Activated CD4-positive, alpha-beta T cell treated with anti-CD3 and anti-CD28 coated beads, Interleukin-2, amount 10 ng/mL, durations not matched to agents 24 days and 14 days (primary cell): Measurements from ENCODE around the gene MANEA. TPM values are rescaled to one million over a fixed set of nuclear protein-coding genes. Genes with fewer than 3 reads are reported as not detected.
"Not testable (repeated sequence)": the region's sequence is repeated elsewhere in the genome, so short reads cannot be mapped to it uniquely, and the experiment has no call there.

Experiments
- DNase-seq: peaks from one replicate; pipeline ENCODE4 v3.0.0; 2022
- H3K27ac Mint-ChIP-seq: one replicate; pipeline ENCODE4 v1.8.0; 2022; ENCODE audit warnings: mild to moderate bottlenecking, mixed read lengths
- H3K27me3 Mint-ChIP-seq: one replicate; pipeline ENCODE4 v1.8.0; 2022; ENCODE audit warnings: mixed read lengths
- H3K36me3 Mint-ChIP-seq: one replicate; pipeline ENCODE4 v1.8.0; 2022; ENCODE audit warnings: low read depth, mild to moderate bottlenecking, mixed read lengths
- H3K4me1 Mint-ChIP-seq: one replicate; pipeline ENCODE4 v1.8.0; 2021; ENCODE audit warnings: mixed read lengths
- H3K4me3 Mint-ChIP-seq: one replicate; pipeline ENCODE4 v1.8.0; 2022; ENCODE audit warnings: mild to moderate bottlenecking, moderate library complexity, mixed read lengths
- H3K9me3 Mint-ChIP-seq: one replicate; pipeline ENCODE4 v1.8.0; 2021; ENCODE audit warnings: mixed read lengths
- intact Hi-C: fragments of 100-400 bp; cut with micrococcal nuclease; formaldehyde crosslinking; loops from one replicate; pipeline ENCODE4 v1.15.1; 2023
- total RNA-seq: library from RNA; stranded (reverse); gene quantifications from 2 replicates; pipeline ENCODE4 v1.2.3, GENCODE V29; 2022

MANEA gene, protein sequence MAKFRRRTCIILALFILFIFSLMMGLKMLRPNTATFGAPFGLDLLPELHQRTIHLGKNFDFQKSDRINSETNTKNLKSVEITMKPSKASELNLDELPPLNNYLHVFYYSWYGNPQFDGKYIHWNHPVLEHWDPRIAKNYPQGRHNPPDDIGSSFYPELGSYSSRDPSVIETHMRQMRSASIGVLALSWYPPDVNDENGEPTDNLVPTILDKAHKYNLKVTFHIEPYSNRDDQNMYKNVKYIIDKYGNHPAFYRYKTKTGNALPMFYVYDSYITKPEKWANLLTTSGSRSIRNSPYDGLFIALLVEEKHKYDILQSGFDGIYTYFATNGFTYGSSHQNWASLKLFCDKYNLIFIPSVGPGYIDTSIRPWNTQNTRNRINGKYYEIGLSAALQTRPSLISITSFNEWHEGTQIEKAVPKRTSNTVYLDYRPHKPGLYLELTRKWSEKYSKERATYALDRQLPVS
- 22.6 and 23.1 TPM in 2 replicates for total RNA-seq

DNA sequence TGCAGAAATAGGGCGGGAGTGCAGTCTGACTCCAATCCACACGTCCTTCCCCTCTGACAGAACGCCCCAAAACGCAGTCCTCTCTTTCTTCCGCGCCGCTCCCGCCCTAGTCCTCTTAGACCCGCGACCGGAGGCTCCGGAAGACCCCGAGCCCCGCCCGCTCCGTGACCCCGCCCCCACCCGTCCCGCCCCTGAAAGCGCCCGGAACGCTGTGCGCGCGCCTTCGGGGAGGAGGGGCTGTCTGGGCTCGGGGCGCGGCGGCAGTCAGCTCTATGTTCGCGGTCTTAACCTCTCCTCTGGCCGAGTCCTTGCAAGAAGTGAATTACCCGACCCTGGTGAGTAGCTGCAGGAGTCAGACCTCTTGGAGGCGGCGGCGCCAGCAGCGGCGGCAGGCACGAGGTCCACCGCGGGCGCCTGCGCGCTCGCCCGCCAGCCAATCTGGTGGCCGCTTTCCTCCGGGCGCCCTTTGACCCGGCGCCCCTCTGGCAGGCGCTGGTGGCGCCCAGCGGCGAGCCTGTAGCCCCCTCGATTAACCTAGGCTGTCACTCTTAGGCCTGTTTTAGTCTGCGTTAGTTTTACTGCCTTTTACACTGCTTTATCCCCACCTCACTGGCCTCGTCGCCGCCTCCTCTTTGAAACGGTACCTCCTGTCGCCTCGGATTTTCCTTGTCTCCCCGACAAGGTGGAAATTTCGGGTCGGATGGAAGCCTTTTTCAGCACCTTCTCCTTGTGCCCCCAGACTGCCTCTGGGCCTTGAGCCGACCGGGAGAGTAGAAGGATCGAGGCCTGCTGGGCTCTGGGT, at the start of gene MANEA:
Gene MANEA (plus strand): TSS at position 232 of the 802 bp plus-strand sequence. CDS start 8,905 bp downstream, outside the sequence.
- no peaks in the 10 kb centered on the region for H3K9me3 Mint-ChIP-seq
- H3K36me3 Mint-ChIP-seq, result peaks cover 10% of the 10 kb centered on the region

DNA sequence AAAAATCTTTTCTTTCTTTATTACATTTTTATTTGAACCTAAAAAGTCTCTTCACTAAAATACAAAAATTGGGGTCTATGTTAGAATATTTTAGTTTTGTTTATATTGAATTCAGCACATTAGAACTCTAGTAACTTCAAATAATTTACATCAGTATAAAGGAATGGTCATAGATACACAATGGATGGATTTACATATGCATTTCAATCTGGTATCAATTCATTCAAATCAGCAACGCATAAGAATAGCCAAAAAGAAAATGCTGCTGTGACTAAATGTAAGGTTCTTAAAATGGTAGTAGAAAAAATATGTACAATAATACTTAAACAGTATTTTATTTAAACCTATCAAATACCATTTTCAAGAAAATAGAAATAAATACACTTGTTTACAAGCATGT, 47.6 kb upstream of the MANEA start:
- Mint-ChIP-seq H3K4me3 (no peak overlapping the region), H3K27ac (no peak overlapping the region), H3K9me3 (no peaks in the 10 kb centered on the region), H3K27me3 (peaks cover 2% of the 10 kb centered on the region), H3K4me1 (no peaks in the 10 kb centered on the region), H3K36me3 (no peaks in the 10 kb centered on the region)
- DNase-seq, result no peak
- intact Hi-C loops, result no loop called here

More for the DNA sequence above, at the start of gene MANEA:
- Mint-ChIP-seq H3K4me1 (peaks cover 42% of the 10 kb centered on the region), H3K27ac (peak within 1 kb of the TSS; percentile 98), H3K4me3 (peak within 1 kb of the TSS; percentile 98), H3K27me3 (no peaks in the 10 kb centered on the region)
- intact Hi-C loops, result loop anchor here (1.0 to 10.0 kb wide), 3 partner anchors 944 to 1330 kb away; partner anchors contain the start of genes GPR63 and UFL1
- DNase-seq, result peak; percentile 94

DNA sequence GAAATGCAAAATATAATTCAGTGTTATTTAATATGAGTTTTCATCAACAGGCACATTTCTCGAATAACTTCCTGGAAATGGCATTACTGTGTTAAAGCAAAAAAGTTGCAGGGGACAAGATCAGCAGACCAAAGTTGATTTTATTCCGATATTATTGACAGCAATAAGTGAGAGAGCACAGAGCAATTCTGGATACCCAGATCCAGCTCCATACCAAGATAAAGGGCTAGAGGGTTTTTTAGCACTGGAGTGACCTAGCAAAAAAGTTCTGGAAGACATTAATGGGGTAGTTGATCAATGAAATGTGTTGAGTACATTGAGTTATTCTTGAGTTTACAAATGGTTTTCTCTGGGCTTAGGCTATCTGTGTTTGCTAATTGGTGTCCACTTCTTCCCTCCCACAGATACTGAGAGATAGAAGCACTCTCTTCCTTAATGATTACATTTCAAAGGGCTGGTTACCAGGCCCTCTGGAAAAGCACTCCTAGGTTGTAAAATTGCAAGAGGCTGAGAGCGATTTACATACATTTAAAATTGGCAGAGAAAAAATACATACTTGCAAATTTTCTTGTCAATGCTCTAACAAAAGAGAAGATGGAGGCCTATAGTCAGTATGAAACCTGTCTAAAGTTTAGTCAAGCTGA, 47.0 kb upstream of the MANEA start:
- H3K4me3 Mint-ChIP-seq, result no peak overlapping the region
- intact Hi-C loops, result no loop called here
- H3K27ac Mint-ChIP-seq, result no peak overlapping the region
- no peaks in the 10 kb centered on the region for H3K9me3 Mint-ChIP-seq
- DNase-seq, result no peak
- H3K4me1 Mint-ChIP-seq, result no peaks in the 10 kb centered on the region
- no peaks in the 10 kb centered on the region for H3K27me3 Mint-ChIP-seq
- H3K36me3 Mint-ChIP-seq, result no peaks in the 10 kb centered on the region

DNA sequence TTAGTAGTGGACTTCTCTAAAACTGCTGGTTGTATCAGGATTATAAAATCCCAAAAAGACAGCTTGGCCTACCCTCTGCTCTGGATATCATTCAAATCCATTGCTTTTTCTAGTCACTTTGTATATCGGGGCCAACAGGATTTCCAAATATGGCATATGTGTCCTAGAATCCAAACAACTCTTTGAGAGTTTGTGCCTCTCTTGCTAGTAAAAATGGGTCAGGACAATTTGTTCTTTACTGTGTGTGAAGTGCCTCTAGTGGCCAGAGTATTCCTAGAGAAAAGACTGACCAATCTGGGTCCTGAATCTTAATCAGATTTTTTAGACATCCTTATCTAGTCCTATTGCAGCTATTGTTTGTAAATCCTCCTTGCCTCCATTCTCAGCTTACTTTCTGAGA, 33.5 kb upstream of the MANEA start:
- Mint-ChIP-seq H3K4me3 (no peak overlapping the region), H3K27me3 (peaks cover 2% of the 10 kb centered on the region), H3K27ac (no peak overlapping the region), H3K9me3 (no peaks in the 10 kb centered on the region), H3K36me3 (no peaks in the 10 kb centered on the region), H3K4me1 (no peaks in the 10 kb centered on the region)
- no peak for DNase-seq
- intact Hi-C loops, result no loop called here

DNA sequence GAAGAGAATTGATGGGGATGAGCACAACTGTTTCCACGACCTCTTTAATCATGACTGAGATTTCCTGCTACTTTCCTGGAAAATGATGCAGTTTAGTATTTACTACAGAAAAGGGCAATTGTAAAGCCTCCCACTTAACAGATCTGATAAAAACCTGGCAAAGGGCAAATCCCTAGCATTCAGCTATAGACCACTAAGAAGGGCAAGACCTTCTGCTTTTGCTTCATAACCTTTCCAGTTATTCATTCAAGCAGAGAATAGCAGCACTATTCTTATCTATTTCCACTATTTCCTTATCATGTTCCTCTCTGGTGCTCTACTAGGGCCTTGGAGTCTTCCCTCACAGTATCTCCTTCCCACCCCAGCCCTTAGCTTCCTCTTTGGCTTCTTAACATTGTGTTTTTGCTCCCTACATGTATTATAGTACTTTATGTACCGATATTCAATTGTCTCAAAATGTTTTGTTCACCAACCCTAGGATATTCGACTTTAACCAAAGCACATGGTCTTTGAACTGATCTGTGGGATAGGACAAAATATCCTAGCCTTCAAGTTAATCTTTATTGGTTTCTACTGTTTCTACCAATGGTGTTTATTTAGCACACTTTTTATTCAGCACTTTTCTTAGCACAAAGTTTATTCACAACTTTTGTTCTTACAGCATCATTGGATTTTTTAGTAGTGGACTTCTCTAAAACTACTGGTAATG, 32.7 kb upstream of the MANEA start:
- no peak for DNase-seq
- H3K4me1 Mint-ChIP-seq, result no peaks in the 10 kb centered on the region

DNA sequence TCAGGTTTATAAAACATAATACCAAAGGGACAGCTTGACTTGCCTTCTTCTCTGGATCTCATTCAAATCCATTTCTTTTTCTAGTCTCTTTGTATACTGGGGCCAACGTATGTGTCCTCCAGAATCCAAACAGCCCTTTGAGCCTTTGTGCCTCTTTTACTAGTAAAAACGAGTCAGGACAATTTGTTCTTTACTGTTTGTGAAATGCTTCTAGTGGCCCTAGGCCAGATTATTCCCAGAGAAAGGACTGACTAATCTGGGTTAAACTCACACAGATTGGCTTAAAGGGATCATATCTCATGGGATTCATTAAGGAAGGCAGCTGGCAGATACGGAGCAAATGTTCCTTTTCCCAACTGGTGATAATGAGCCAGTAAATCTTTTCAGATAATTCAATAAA, 32.1 kb upstream of the MANEA start:
- Mint-ChIP-seq H3K36me3 (no peaks in the 10 kb centered on the region), H3K9me3 (no peaks in the 10 kb centered on the region), H3K4me3 (no peak overlapping the region), H3K4me1 (no peaks in the 10 kb centered on the region), H3K27ac (no peak overlapping the region), H3K27me3 (peaks cover 2% of the 10 kb centered on the region)
- DNase-seq, result no peak
- intact Hi-C loops, result no loop called here

More for the DNA sequence above, 32.7 kb upstream of the MANEA start:
- Mint-ChIP-seq H3K36me3 (no peaks in the 10 kb centered on the region), H3K4me3 (no peak overlapping the region), H3K9me3 (no peaks in the 10 kb centered on the region), H3K27ac (no peak overlapping the region), H3K27me3 (peaks cover 2% of the 10 kb centered on the region)
- intact Hi-C loops, result no loop called here

DNA sequence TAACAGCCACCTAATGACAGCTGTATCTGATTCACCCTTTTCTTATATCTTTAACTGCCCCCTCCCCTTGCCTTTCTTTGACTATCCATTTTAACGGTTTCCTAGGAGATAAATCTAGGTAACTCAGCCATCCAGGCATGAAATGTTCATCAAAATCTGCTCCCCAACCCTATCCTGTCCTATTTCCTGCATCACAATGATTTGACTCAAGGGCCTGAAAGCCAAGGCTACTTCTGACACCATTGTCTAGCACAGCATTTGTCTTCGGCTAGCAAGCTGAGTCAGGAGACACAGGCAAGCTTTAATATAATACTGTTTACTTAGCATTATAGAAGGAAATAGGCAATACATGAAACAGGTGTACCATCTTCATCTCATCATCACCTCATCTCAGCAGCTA, 31.6 kb upstream of the MANEA start:
- peaks cover 2% of the 10 kb centered on the region for H3K27me3 Mint-ChIP-seq
- intact Hi-C loops, result no loop called here

DNA sequence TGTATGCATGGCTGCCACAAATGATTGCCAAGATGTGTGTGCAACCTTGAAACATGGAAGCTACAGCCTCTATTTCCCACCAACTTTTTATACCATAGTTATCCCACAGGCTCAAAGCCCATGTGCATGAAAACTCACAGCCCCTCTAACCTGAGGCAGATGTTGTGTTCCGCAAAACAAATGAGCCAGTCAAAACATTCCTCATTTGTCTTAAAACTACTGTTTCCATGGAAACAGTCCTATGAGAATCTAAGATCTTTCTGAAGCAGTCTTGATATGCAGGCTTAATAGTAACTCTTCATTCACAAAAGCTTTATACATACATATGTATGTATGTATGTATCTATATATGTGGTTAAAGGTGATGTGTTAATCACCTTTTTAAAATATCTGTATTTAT, 31.2 kb upstream of the MANEA start:
- intact Hi-C loops, result no loop called here
- DNase-seq, result no peak
- Mint-ChIP-seq H3K4me3 (no peak overlapping the region), H3K27me3 (peaks cover 2% of the 10 kb centered on the region), H3K36me3 (no peaks in the 10 kb centered on the region), H3K27ac (no peak overlapping the region), H3K4me1 (no peaks in the 10 kb centered on the region), H3K9me3 (no peaks in the 10 kb centered on the region)

More for the DNA sequence above, 31.6 kb upstream of the MANEA start:
- Mint-ChIP-seq H3K27ac (no peak overlapping the region), H3K4me1 (no peaks in the 10 kb centered on the region), H3K36me3 (no peaks in the 10 kb centered on the region), H3K4me3 (no peak overlapping the region), H3K9me3 (no peaks in the 10 kb centered on the region)
- DNase-seq, result no peak

DNA sequence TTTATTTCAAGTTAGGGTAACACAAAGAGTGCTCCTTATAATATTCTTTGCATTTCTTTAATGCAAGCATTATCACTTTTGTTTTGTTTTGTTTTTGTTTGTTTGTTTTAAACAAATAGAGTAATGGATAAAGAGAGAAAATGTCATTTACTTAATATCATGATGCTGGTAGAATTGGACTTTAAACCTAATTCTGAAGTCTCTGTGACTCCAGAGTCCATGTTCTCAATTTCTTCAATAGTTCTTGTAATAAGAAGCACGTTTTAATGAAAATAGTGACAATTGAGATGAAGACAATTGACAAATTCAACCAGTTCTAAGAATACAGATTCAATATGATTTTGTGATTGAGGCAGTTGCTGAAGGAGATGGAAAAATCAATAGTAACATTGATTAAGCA, 30.3 kb upstream of the MANEA start:
- H3K4me1 Mint-ChIP-seq, result no peaks in the 10 kb centered on the region
- intact Hi-C loops, result no loop called here
- DNase-seq, result no peak
- H3K4me3 Mint-ChIP-seq, result no peak overlapping the region
- no peak overlapping the region for H3K27ac Mint-ChIP-seq
- H3K27me3 Mint-ChIP-seq, result peaks cover 2% of the 10 kb centered on the region
- H3K36me3 Mint-ChIP-seq, result no peaks in the 10 kb centered on the region
- no peaks in the 10 kb centered on the region for H3K9me3 Mint-ChIP-seq

DNA sequence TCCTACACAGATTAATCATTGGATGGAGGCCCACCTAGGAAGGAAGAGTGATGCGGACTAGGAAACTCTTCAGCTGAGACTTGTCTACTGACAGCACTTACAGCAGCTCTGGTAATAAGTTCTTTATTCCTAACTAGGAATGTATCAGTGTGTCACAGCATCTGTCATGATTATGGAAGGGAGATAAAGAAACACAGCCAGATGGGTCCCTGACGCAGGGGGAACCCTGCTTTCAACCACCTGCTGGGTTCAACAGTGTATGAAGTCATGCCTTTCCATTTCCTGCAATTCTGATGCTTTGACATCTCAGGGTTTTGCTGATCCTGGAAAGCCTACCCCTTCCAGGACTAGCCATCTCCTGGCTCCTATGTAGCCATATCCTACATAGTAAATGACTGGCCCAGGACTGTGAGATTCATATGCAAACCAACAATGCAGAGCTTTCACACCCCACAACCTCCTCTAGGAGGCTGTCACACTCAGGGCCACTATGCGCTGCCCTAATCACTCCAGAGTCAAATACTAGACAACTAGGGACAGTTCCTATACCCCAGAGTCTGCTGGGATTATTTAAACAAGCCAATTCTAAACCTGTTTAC, 29.0 kb upstream of the MANEA start:
- H3K27me3 Mint-ChIP-seq, result peaks cover 2% of the 10 kb centered on the region
- H3K36me3 Mint-ChIP-seq, result no peaks in the 10 kb centered on the region
- no peak overlapping the region for H3K27ac Mint-ChIP-seq
- no peak for DNase-seq
- no peak overlapping the region for H3K4me3 Mint-ChIP-seq
- no peaks in the 10 kb centered on the region for H3K4me1 Mint-ChIP-seq
- no peaks in the 10 kb centered on the region for H3K9me3 Mint-ChIP-seq
- intact Hi-C loops, result no loop called here

DNA sequence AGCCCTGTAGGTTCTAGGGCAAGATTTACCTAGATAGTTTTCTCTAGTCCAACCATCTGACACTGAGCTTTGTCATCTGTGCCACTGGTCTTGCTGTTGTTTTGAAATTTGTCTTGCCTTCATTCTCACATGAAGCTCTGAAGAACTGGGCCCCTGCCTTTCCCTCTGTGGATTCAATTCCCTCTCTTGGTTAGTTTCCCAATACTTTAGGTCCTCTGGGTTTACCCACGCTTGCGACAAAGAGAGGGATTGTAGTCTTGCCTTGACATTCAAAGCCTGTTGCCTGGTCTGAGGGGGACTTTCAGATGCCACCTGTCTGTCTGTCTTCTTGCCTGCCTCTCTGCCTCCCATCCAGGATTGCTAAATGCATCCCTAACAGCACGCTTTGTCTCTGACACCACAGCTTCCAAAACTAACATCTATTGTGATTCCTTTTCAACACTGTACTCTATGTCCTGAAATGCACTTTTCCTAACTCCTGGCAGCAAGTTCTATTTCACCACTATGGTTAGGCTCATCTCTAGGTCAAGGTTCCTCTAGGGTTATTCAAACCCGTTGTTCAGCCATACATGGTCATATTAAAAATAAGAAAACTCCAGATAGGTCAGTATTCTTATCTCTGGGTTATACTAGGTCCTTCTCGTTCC, 25.5 kb upstream of the MANEA start:
- Mint-ChIP-seq H3K9me3 (no peaks in the 10 kb centered on the region), H3K36me3 (no peaks in the 10 kb centered on the region), H3K27ac (no peak overlapping the region), H3K4me3 (no peak overlapping the region), H3K27me3 (peaks cover 2% of the 10 kb centered on the region), H3K4me1 (no peaks in the 10 kb centered on the region)
- no peak for DNase-seq
- intact Hi-C loops, result no loop called here

DNA sequence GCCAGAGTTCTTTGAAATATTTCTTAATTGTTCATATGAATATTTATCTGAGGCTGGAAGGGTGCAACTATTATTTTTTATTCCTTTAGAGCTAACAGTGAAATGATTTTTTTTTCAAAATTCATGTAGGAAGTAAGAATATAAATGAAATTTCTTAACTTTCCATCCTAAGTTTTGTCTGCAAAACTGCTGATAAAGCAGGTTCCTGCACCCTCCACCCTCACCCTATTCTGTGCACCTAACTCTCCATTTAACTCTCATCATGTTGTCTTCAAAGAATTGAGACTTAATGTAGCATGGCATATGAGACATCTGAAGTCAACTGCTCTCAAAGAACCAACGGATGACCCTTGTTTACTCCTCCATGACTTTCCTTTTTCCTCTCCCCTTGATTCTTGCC, 23.5 kb upstream of the MANEA start:
- Mint-ChIP-seq H3K27me3 (no peaks in the 10 kb centered on the region), H3K27ac (no peak overlapping the region)

DNA sequence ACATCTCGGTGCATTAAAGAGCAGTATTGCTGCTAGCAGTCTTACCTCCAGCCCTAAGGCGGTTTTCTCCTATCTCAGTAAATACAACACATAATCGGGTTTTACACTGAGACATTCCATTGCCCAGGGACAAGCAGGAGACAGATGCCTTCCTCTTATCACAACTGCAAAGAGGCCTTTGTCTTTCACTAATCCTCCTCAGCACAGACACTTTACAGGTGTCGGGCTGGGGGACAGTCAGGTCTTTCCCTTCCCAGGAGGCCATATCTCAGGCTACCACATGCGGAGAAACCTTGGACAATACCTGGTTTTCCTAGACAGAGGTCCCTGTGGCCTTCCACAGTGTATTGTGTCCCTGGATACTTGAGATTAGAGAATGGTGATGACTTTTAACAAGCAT, 16.4 kb upstream of the MANEA start:
- H3K4me1 Mint-ChIP-seq, H3K9me3 Mint-ChIP-seq, intact Hi-C loops, H3K4me3 Mint-ChIP-seq, DNase-seq, H3K27ac Mint-ChIP-seq, H3K36me3 Mint-ChIP-seq, H3K27me3 Mint-ChIP-seq: not testable (repeated sequence)

More for the DNA sequence above, 23.5 kb upstream of the MANEA start:
- no peaks in the 10 kb centered on the region for H3K36me3 Mint-ChIP-seq
- H3K4me3 Mint-ChIP-seq, result no peak overlapping the region
- DNase-seq, result no peak
- intact Hi-C loops, result no loop called here
- H3K9me3 Mint-ChIP-seq, result no peaks in the 10 kb centered on the region
- H3K4me1 Mint-ChIP-seq, result no peaks in the 10 kb centered on the region
